GM12892 (cell line): ENCODE data around the gene COMTD1.

Source experiments
- POLR2A ChIP-seq: IDR thresholded peaks from 2 replicates; pipeline ENCODE4 v1.6.1; 2011; ENCODE audit warnings: low read depth, low read length, control low read depth
- TAF1 ChIP-seq: IDR thresholded peaks from 2 replicates; pipeline ENCODE4 v1.6.1; 2011; ENCODE audit warnings: low read depth, mild to moderate bottlenecking, control low read depth, low read length, borderline replicate concordance

DNA sequence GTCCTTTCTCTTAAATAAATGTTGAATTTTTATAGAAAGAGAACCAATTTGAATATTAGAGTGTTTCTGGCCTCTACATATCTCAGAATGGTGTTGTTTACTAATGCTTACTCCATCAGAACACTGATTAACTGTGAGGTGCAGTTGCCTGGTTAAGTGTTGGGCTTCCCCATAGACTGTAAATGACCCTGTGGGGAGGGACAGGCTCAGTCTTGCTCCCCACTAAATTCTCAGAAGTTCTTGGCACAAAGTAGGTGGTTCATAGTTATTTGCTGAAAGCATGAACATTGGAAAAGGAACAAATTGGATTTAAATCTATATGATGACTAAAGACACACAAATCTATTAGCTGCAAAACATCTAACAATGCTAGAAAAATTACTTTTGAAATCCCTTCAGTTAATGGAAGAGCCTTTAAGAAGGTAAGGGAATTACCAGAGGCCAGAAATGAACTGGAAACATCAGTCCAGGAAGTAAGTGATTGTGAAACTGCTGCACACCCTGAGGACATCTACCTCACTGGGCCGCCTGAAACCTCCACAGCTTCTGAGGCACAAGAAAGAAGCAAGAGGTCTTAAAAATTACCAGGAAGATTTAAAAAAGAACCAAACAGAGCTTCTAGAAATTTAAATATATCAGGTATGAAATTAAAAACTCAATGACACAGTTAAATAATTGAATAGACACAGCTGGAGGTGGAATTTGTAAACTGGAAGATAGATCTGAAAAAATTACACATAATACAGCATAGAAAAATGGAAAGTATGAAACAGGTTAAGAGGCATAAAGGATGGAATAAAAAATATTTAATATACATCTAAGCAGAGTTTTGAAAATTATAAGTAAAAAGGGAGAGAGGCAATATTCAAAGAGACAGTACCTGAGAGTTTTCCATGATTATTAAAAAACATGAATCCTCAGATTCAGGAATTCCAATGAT is 17.8 kb upstream of the COMTD1 start:
- TF ChIP-seq POLR2A (no peak), TAF1 (no peak)
